ENCODE data around the gene YWHAE. TPM values are rescaled to one million over a fixed set of nuclear protein-coding genes. Genes with fewer than 3 reads are reported as not detected.
"Not testable (repeated sequence)": the region's sequence is repeated elsewhere in the genome, so short reads cannot be mapped to it uniquely, and the experiment has no call there.

YWHAE gene
- total RNA-seq, 1 experiment from 2014 or later, result 1,404 TPM

GRCh38 chr17:1360975-1361374 lies 39.0 kb downstream of the YWHAE start:
- Histone ChIP-seq H3K27me3 (replicated peaks; ENCODE audit: insufficient read depth, low read depth, low read length, poor library complexity) (no peaks in the 10 kb centered on the region), H3K4me1 (ENCODE audit: insufficient read depth, low read length, poor library complexity, severe bottlenecking) (peaks cover 9% of the 10 kb centered on the region), H3K36me3 (ENCODE audit: insufficient read depth, low read length, poor library complexity, severe bottlenecking) (peaks cover 71% of the 10 kb centered on the region), H3K4me3 (ENCODE audit: low read depth, low read length, poor library complexity, severe bottlenecking) (no peak overlapping the region), H3K27ac (ENCODE audit: low read depth, low read length, poor library complexity, severe bottlenecking) (no peak overlapping the region), H3K9me3 (ENCODE audit: low read depth, low read length, poor library complexity, severe bottlenecking) (no peaks in the 10 kb centered on the region)
- POLR2A ChIA-PET (ENCODE audit: low non-redundant PET), result no interaction called here
- CTCF ChIA-PET, result no interaction called here
- no TSS peak for BruUV-seq (replicated peaks)
- no peak for DNase-seq (ENCODE audit: low spot score)
- no peak for TF ChIP-seq EZH2 (IDR thresholded peaks at IDR 0.05; ENCODE audit: borderline replicate concordance, low read depth, low read length, poor library complexity, severe bottlenecking)
- intact Hi-C loops (cut with micrococcal nuclease; ENCODE audit: unreplicated experiment), result loop anchor here (10.0 kb wide), 1 partner anchor 94 kb away; the partner anchor contains the start of gene CRK

DNA sequence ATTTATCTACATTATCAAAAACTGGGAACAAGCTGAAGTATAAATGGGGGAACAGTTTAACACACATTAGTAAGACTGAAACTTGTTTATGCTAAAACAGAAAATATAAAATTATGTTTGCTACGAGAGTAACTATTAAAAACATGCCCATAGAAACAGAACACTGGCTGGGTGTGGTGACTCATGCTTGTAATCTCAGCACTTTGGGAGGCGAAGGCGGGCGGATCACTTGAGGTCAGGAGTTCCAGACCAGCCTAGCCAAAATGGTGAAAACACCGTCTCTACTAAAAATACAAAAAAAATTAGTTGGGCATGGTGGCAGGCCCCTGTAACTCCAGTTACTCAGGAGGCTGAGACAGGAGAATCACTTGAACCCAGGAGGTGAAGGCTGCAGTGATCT lies 39.7 kb downstream of the YWHAE start:
- POLR2A ChIA-PET (ENCODE audit: low non-redundant PET); H3K27me3 ChIP-seq (replicated peaks; ENCODE audit: insufficient read depth, low read depth, low read length, poor library complexity); H3K4me1 ChIP-seq (ENCODE audit: insufficient read depth, low read length, poor library complexity, severe bottlenecking); BruUV-seq (replicated peaks); H3K4me3 ChIP-seq (ENCODE audit: low read depth, low read length, poor library complexity, severe bottlenecking); CTCF ChIA-PET; H3K27ac ChIP-seq (ENCODE audit: low read depth, low read length, poor library complexity, severe bottlenecking); H3K9me3 ChIP-seq (ENCODE audit: low read depth, low read length, poor library complexity, severe bottlenecking); DNase-seq (ENCODE audit: low spot score): not testable (repeated sequence)
- H3K36me3 ChIP-seq (ENCODE audit: insufficient read depth, low read length, poor library complexity, severe bottlenecking), result peaks cover 75% of the 10 kb centered on the region
- intact Hi-C loops (cut with micrococcal nuclease; ENCODE audit: unreplicated experiment), result loop anchor here (10.0 kb wide), 1 partner anchor 94 kb away; the partner anchor contains the start of gene CRK

- H3K9me3 ChIP-seq (ENCODE audit: low read depth, low read length, poor library complexity, severe bottlenecking), result no peaks in the 10 kb centered on the region
- DNase-seq (ENCODE audit: low spot score), result no peak
- POLR2A ChIA-PET (ENCODE audit: low non-redundant PET), result no interaction called here
- no TSS peak for BruUV-seq (replicated peaks)
- CTCF ChIA-PET, result interaction anchor here (0.6 to 0.8 kb wide), 2 partner anchors 11 to 990 kb away, joined by 3 read pairs; no protein-coding TSS in a partner anchor
- TF ChIP-seq EZH2 (IDR thresholded peaks at IDR 0.05; ENCODE audit: borderline replicate concordance, low read depth, low read length, poor library complexity, severe bottlenecking) (no peak), CTCF (conservative IDR thresholded peaks at IDR 0.05; ENCODE audit: low read depth, low read length) (no peak)
- H3K36me3 ChIP-seq (ENCODE audit: insufficient read depth, low read length, poor library complexity, severe bottlenecking), result peaks cover 77% of the 10 kb centered on the region
- H3K4me3 ChIP-seq (ENCODE audit: low read depth, low read length, poor library complexity, severe bottlenecking), result no peak overlapping the region
- H3K27me3 ChIP-seq (replicated peaks; ENCODE audit: insufficient read depth, low read depth, low read length, poor library complexity), result no peaks in the 10 kb centered on the region
- intact Hi-C loops (cut with micrococcal nuclease; ENCODE audit: unreplicated experiment), result no loop called here
- H3K4me1 ChIP-seq (ENCODE audit: insufficient read depth, low read length, poor library complexity, severe bottlenecking), result peaks cover 1% of the 10 kb centered on the region
- H3K27ac ChIP-seq (ENCODE audit: low read depth, low read length, poor library complexity, severe bottlenecking), result no peak overlapping the region
Measured at GRCh38 chr17:1354030-1354429, 46.0 kb downstream of the YWHAE start.

DNA sequence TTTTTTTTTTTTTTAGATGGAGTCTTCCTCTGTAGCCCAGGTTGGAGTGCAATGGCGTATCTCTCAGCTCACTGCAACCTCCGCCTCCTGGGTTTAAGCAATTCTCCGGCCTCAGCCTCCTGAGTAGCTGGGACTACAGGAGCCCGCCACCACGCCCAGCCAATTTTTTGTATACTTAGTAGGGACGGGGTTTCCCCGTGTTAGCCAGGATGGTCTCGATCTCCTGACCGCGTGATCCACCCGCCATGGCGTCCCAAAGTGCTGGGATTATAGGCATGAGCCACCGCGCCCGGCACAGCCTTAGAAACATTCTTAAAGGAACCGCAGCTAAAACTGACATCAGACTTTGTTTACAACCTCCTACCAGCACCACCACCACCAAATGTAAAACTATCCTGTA lies 47.5 kb downstream of the YWHAE start:
- BruUV-seq (replicated peaks); POLR2A ChIA-PET (ENCODE audit: low non-redundant PET); H3K27ac ChIP-seq (ENCODE audit: low read depth, low read length, poor library complexity, severe bottlenecking); intact Hi-C loops (cut with micrococcal nuclease; ENCODE audit: unreplicated experiment); H3K27me3 ChIP-seq (replicated peaks; ENCODE audit: insufficient read depth, low read depth, low read length, poor library complexity); H3K4me1 ChIP-seq (ENCODE audit: insufficient read depth, low read length, poor library complexity, severe bottlenecking); DNase-seq (ENCODE audit: low spot score); H3K4me3 ChIP-seq (ENCODE audit: low read depth, low read length, poor library complexity, severe bottlenecking); H3K9me3 ChIP-seq (ENCODE audit: low read depth, low read length, poor library complexity, severe bottlenecking): not testable (repeated sequence)
- peaks cover 72% of the 10 kb centered on the region for H3K36me3 ChIP-seq (ENCODE audit: insufficient read depth, low read length, poor library complexity, severe bottlenecking)
- CTCF ChIA-PET, result interaction anchor here (1.4 kb wide), 1 partner anchor 13 kb away, joined by 3 read pairs; no protein-coding TSS in a partner anchor

Measured in A673 (cell line).